ENCODE results near the gene UBR1.

UBR1 gene

GRCh38 chr15:43105778-43106485 lies at the start of gene UBR1:
Gene UBR1, minus strand, starts transcription at chr15:43106038. Its CDS starts 16 bp downstream, at chr15:43106022.
- peak within 1 kb of the TSS; percentile 71 for H3K4me3 ChIP-seq (ENCODE audit: low read depth, low read length)
- no peaks in the 10 kb centered on the region; the same call in 1 of the 2 replicates for H3K4me1 ChIP-seq (ENCODE audit: control insufficient read depth, insufficient read depth, low read length)
- peak within 1 kb of the TSS; percentile 38 for H3K27ac ChIP-seq (ENCODE audit: low read depth, low read length)

DNA sequence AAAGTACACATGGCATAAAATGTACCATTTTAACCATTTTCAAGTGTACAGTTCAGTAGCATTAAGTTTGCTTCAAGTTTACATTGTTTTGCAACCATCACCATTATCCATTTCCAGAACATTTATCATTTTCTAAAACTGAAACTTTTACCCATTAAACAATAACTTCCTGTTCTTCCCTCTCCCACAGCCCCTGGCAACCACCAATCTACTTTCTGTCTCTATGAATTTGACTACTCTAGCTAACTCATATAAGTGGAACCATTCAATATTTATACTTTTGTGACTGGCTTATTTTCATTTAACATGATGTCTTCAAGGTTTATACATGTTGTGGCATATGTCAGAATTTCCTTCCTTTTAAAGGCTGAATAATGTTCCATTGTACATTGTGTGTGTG lies 47.4 kb upstream of the UBR1 start:
- Histone ChIP-seq H3K4me1 (ENCODE audit: control insufficient read depth, insufficient read depth, low read length) (no peaks in the 10 kb centered on the region), H3K36me3 (ENCODE audit: control insufficient read depth, insufficient read depth, low read length) (peaks cover 26% of the 10 kb centered on the region), H3K27ac (ENCODE audit: low read depth, low read length) (no peak overlapping the region), H3K9me3 (ENCODE audit: control insufficient read depth, insufficient read depth, low read length) (no peaks in the 10 kb centered on the region), H3K27me3 (ENCODE audit: control insufficient read depth, insufficient read depth, low read length) (no peaks in the 10 kb centered on the region), H3K4me3 (ENCODE audit: low read depth, low read length) (no peak overlapping the region), H3K9ac (ENCODE audit: low read depth, low read length) (no peak overlapping the region)

More at GRCh38 chr15:43105778-43106485, at the start of gene UBR1:
- no peaks in the 10 kb centered on the region for H3K27me3 ChIP-seq (ENCODE audit: control insufficient read depth, insufficient read depth, low read length)
- H3K9me3 ChIP-seq (ENCODE audit: control insufficient read depth, insufficient read depth, low read length), result no peaks in the 10 kb centered on the region
- peak within 1 kb of the TSS; percentile 69 for H3K9ac ChIP-seq (ENCODE audit: low read depth, low read length)
- H3K36me3 ChIP-seq (ENCODE audit: control insufficient read depth, insufficient read depth, low read length), result peaks cover 17% of the 10 kb centered on the region

- Histone ChIP-seq H3K9me3 (ENCODE audit: control insufficient read depth, insufficient read depth, low read length) (no peaks in the 10 kb centered on the region), H3K36me3 (ENCODE audit: control insufficient read depth, insufficient read depth, low read length) (peaks cover 26% of the 10 kb centered on the region), H3K27me3 (ENCODE audit: control insufficient read depth, insufficient read depth, low read length) (no peaks in the 10 kb centered on the region), H3K9ac (ENCODE audit: low read depth, low read length) (no peak overlapping the region), H3K4me1 (ENCODE audit: control insufficient read depth, insufficient read depth, low read length) (no peaks in the 10 kb centered on the region), H3K4me3 (ENCODE audit: low read depth, low read length) (no peak overlapping the region), H3K27ac (ENCODE audit: low read depth, low read length) (no peak overlapping the region)
Measured at GRCh38 chr15:43151688-43152087, 45.9 kb upstream of the UBR1 start.

GRCh38 chr15:43150191-43150929 lies 44.5 kb upstream of the UBR1 start:
- Histone ChIP-seq H3K4me1 (ENCODE audit: control insufficient read depth, insufficient read depth, low read length) (no peaks in the 10 kb centered on the region), H3K9me3 (ENCODE audit: control insufficient read depth, insufficient read depth, low read length) (no peaks in the 10 kb centered on the region), H3K27ac (ENCODE audit: low read depth, low read length) (no peak overlapping the region), H3K36me3 (ENCODE audit: control insufficient read depth, insufficient read depth, low read length) (peaks cover 26% of the 10 kb centered on the region), H3K27me3 (ENCODE audit: control insufficient read depth, insufficient read depth, low read length) (no peaks in the 10 kb centered on the region), H3K4me3 (ENCODE audit: low read depth, low read length) (no peak overlapping the region), H3K9ac (ENCODE audit: low read depth, low read length) (no peak overlapping the region)

- H3K36me3 ChIP-seq (ENCODE audit: control insufficient read depth, insufficient read depth, low read length), result peaks cover 7% of the 10 kb centered on the region; the same call in 1 of the 2 replicates
- H3K27me3 ChIP-seq (ENCODE audit: control insufficient read depth, insufficient read depth, low read length), result no peaks in the 10 kb centered on the region
- H3K9me3 ChIP-seq (ENCODE audit: control insufficient read depth, insufficient read depth, low read length), result no peaks in the 10 kb centered on the region
- H3K9ac ChIP-seq (ENCODE audit: low read depth, low read length), result no peak overlapping the region
- no peaks in the 10 kb centered on the region for H3K4me1 ChIP-seq (ENCODE audit: control insufficient read depth, insufficient read depth, low read length)
- no peak overlapping the region for H3K27ac ChIP-seq (ENCODE audit: low read depth, low read length)
- no peak overlapping the region for H3K4me3 ChIP-seq (ENCODE audit: low read depth, low read length)
Measured at GRCh38 chr15:43146184-43146583, 40.3 kb upstream of the UBR1 start.

GRCh38 chr15:43144512-43144911 lies 38.7 kb upstream of the UBR1 start:
- Histone ChIP-seq H3K36me3 (ENCODE audit: control insufficient read depth, insufficient read depth, low read length) (peaks cover 16% of the 10 kb centered on the region; the same call in 1 of the 2 replicates), H3K9ac (ENCODE audit: low read depth, low read length) (no peak overlapping the region), H3K27me3 (ENCODE audit: control insufficient read depth, insufficient read depth, low read length) (no peaks in the 10 kb centered on the region), H3K9me3 (ENCODE audit: control insufficient read depth, insufficient read depth, low read length) (no peaks in the 10 kb centered on the region), H3K27ac (ENCODE audit: low read depth, low read length) (no peak overlapping the region), H3K4me1 (ENCODE audit: control insufficient read depth, insufficient read depth, low read length) (no peaks in the 10 kb centered on the region), H3K4me3 (ENCODE audit: low read depth, low read length) (no peak overlapping the region)

DNA sequence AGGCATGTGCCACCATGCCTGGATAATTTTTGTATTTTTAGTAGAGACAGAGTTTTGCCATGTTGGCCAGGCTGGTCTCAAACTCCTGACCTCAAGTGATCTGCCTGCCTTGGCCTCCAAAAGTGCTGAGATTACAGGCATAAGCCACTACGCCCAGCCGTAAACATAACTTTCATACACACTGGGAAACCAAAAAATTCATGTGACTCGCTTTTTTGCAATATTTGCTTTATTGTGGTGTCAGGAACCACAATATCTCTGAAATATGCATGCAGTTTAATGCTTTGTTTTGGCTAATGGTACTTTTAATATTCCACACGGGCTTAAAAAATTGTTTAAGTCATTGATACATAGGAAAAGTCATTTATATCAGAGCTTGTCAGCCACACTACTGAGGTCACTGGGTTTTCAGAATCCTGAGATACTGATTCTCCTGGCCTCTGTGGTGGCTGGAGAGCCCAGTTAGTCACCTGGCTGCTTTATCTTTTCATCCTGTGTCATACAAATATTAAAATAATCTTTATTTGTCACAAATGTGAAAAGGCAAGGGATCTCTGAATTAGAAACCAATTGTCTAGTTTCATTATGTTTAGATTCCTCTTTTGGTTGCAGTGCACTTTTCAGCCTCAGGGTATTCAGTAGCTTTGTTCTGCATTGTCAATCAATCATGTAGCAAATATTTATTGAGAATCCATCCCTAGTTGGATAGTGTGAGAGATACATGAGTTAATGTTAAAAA lies 37.5 kb upstream of the UBR1 start:
- Histone ChIP-seq H3K9ac (ENCODE audit: low read depth, low read length) (no peak overlapping the region), H3K4me1 (ENCODE audit: control insufficient read depth, insufficient read depth, low read length) (no peaks in the 10 kb centered on the region), H3K36me3 (ENCODE audit: control insufficient read depth, insufficient read depth, low read length) (peaks cover 14% of the 10 kb centered on the region; the same call in 1 of the 2 replicates), H3K27ac (ENCODE audit: low read depth, low read length) (no peak overlapping the region), H3K4me3 (ENCODE audit: low read depth, low read length) (no peak overlapping the region), H3K27me3 (ENCODE audit: control insufficient read depth, insufficient read depth, low read length) (no peaks in the 10 kb centered on the region), H3K9me3 (ENCODE audit: control insufficient read depth, insufficient read depth, low read length) (no peaks in the 10 kb centered on the region)

DNA sequence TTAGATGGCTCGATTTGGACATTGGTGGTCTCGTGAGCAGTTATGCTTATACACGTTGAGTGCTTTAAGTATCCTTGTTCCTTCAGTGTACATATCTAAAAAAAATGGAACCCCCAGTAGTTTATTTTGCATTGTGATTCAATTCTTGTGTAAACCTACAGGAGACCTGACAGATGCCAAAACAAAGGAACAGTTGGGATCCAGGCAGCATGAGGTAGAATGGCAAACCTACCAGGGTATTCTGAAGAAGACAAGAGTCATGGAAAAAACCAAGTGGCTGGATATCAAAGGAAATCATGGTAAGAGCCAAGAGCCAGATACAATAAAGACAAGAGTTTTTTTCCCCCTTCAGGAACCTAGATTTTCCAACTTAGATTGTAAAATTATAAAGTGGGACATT lies 29.5 kb upstream of the UBR1 start:
- 0 out of 2 replicates have a peak, but pooled peaks cover 3% of the 10 kb centered on the region for H3K4me1 ChIP-seq (ENCODE audit: control insufficient read depth, insufficient read depth, low read length)
- peaks cover 36% of the 10 kb centered on the region for H3K27me3 ChIP-seq (ENCODE audit: control insufficient read depth, insufficient read depth, low read length)
- peaks cover 18% of the 10 kb centered on the region; the same call in 1 of the 2 replicates for H3K36me3 ChIP-seq (ENCODE audit: control insufficient read depth, insufficient read depth, low read length)
- H3K9ac ChIP-seq (ENCODE audit: low read depth, low read length), result no peak overlapping the region
- H3K4me3 ChIP-seq (ENCODE audit: low read depth, low read length), result no peak overlapping the region
- no peaks in the 10 kb centered on the region for H3K9me3 ChIP-seq (ENCODE audit: control insufficient read depth, insufficient read depth, low read length)
- no peak overlapping the region for H3K27ac ChIP-seq (ENCODE audit: low read depth, low read length)

GRCh38 chr15:43134157-43134635 lies 28.4 kb upstream of the UBR1 start:
- Histone ChIP-seq H3K36me3 (ENCODE audit: control insufficient read depth, insufficient read depth, low read length) (peaks cover 7% of the 10 kb centered on the region; the same call in 1 of the 2 replicates), H3K27me3 (ENCODE audit: control insufficient read depth, insufficient read depth, low read length) (peaks cover 36% of the 10 kb centered on the region), H3K4me1 (ENCODE audit: control insufficient read depth, insufficient read depth, low read length) (0 out of 2 replicates have a peak, but pooled peaks cover 3% of the 10 kb centered on the region), H3K9ac (ENCODE audit: low read depth, low read length) (peak overlapping the region; percentile 72), H3K4me3 (ENCODE audit: low read depth, low read length) (peak overlapping the region; percentile 79), H3K27ac (ENCODE audit: low read depth, low read length) (no peak overlapping the region), H3K9me3 (ENCODE audit: control insufficient read depth, insufficient read depth, low read length) (no peaks in the 10 kb centered on the region)

- Histone ChIP-seq H3K4me1 (ENCODE audit: control insufficient read depth, insufficient read depth, low read length) (0 out of 2 replicates have a peak, but pooled peaks cover 3% of the 10 kb centered on the region), H3K36me3 (ENCODE audit: control insufficient read depth, insufficient read depth, low read length) (peaks cover 6% of the 10 kb centered on the region; the same call in 1 of the 2 replicates), H3K27me3 (ENCODE audit: control insufficient read depth, insufficient read depth, low read length) (peaks cover 36% of the 10 kb centered on the region), H3K4me3 (ENCODE audit: low read depth, low read length) (peak within 1 kb of the TSS; percentile 79), H3K27ac (ENCODE audit: low read depth, low read length) (peak within 1 kb of the TSS; percentile 12), H3K9me3 (ENCODE audit: control insufficient read depth, insufficient read depth, low read length) (no peaks in the 10 kb centered on the region), H3K9ac (ENCODE audit: low read depth, low read length) (peak within 1 kb of the TSS; percentile 72)
Measured at GRCh38 chr15:43133430-43134156, 27.8 kb upstream of the UBR1 start, which contains the start of gene TMEM62. Gene TMEM62, plus strand, starts transcription at chr15:43133586. Its CDS starts 217 bp downstream, at chr15:43133803.

Measured in HUES48 (cell line).